ENCODE results near the gene KRTAP5-10.
"Not testable (repeated sequence)": the region's sequence is repeated elsewhere in the genome, so short reads cannot be mapped to it uniquely, and the experiment has no call there.

KRTAP5-10 gene

GRCh38 chr11:71575723-71576424, 10.5 kb downstream of the KRTAP5-10 start:
- no peak overlapping the region for H3K4me3 ChIP-seq (replicated peaks in 1 of 2; ENCODE audit: low read depth in 2 of 2, low read length in 2 of 2)
- DNase-seq (ENCODE audit: low read depth in 2 of 2): no peak
- TF ChIP-seq, protein P1, sequence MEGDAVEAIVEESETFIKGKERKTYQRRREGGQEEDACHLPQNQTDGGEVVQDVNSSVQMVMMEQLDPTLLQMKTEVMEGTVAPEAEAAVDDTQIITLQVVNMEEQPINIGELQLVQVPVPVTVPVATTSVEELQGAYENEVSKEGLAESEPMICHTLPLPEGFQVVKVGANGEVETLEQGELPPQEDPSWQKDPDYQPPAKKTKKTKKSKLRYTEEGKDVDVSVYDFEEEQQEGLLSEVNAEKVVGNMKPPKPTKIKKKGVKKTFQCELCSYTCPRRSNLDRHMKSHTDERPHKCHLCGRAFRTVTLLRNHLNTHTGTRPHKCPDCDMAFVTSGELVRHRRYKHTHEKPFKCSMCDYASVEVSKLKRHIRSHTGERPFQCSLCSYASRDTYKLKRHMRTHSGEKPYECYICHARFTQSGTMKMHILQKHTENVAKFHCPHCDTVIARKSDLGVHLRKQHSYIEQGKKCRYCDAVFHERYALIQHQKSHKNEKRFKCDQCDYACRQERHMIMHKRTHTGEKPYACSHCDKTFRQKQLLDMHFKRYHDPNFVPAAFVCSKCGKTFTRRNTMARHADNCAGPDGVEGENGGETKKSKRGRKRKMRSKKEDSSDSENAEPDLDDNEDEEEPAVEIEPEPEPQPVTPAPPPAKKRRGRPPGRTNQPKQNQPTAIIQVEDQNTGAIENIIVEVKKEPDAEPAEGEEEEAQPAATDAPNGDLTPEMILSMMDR (IDR thresholded peaks at IDR 0.05; ENCODE audit: low read depth, low read length): no peak

DNA sequence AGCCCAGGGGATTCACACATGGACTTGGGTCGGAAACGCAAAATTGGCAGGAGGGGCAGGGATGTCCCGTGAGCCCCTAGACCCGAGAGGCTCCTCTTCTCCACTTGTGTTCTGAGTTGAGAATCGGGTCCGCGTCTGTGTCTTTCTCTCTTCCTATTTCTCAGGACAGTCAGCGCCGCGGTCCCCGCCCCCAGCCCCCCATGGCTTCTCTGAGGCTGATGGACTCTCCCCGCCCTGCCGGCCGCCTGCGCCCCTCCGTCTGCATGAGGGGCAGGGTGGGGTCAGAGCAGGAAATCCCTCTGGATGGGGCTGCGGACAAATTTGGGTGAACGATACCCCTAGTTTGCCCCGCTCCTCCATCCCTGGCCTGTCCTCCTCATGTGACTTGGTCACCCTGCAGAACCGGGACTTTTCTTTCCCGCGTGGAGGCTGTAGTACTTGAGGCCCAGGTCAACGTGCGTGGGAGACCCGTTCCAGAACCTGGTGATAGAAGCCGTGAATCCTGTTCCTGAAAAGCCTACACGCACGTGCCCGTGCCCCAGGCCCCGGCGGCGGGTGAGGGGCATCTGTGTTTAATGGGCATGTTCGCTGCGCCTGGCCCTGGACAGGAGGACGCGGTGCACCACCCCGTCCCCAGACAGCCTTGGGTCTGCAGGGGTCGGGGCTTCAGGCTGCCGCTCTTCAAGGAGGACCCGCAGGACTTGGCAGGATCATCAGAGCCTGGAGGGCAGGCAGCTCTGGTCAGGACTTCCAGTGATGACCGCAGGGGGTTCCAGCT, 11.5 kb downstream of the KRTAP5-10 start:
- not testable (repeated sequence) for H3K4me3 ChIP-seq (replicated peaks in 1 of 2; ENCODE audit: low read depth in 2 of 2, low read length in 2 of 2); DNase-seq (ENCODE audit: low read depth in 2 of 2)

GRCh38 chr11:71577469-71578004, 12.2 kb downstream of the KRTAP5-10 start:
- TF ChIP-seq, protein P1 (IDR thresholded peaks at IDR 0.05; ENCODE audit: low read depth, low read length): no peak
- no peak for DNase-seq (ENCODE audit: low read depth in 2 of 2)
- no peak overlapping the region for H3K4me3 ChIP-seq (replicated peaks in 1 of 2; ENCODE audit: low read depth in 2 of 2, low read length in 2 of 2)

DNA sequence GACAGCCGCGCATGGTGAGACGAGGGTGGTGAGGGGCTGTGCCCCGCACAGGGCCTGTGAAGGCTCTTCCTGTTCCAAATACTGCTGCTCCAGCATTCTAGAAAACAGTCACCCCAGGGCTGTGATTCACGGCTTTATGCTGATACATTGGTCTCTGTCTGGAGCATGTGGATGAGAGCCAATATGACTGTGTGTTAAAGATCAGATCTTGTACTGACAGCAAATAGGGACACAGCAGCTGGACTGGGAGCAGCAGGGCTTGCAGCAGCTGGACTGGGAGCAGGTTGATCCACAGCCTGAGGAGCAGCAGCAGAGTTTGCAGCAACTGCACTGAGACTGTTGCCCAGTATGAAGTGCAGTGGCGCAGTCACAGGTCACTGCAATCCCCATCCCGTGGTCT, 14.2 kb downstream of the KRTAP5-10 start:
- DNase-seq (ENCODE audit: low read depth in 2 of 2); H3K4me3 ChIP-seq (replicated peaks in 1 of 2; ENCODE audit: low read depth in 2 of 2, low read length in 2 of 2): not testable (repeated sequence)

DNA sequence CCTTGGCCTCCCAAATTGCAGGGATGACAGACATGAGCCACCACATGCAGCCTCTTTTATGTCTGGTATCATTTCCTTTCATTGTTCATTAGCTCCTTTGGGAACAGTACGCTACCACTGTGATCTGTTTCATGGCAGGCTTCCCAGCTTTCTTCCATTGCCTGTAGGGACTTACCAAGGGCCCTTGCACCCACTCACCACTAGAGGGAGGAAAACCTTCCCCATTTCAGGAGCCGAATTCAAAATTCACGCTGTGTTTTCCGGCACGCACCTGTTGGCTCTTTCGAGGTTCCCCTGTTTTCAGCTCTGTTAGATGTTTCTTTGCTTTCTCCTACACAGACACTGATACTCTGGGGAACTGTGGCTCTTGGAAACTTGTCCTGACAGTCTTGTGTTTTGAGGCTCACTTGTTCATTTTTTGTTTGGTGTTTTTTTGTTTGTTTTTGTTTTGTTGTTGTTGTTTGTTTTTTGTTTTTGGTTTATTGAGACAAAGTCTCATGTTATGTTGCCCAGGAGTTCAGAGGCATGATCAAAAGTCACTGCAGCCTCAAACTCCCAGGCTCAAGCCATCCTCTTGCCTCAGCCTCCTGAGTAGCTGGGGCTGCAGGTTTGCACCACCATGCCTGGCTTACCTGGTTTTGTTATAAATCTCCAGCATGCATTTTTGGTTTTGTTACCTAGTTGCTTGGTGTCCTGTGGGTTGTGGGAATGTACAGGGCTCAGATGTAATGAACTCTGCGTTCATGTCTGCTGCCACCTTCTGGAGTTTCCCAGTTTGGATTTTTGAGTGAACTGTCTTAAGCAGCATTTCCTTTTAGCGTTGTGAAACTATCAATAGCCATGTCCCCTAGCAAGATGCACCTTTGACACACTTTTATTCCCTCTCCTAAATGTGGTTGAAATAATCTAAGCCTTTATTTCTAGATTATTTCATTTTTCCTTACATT, 15.0 kb downstream of the KRTAP5-10 start:
- TF ChIP-seq, protein P1 (IDR thresholded peaks at IDR 0.05; ENCODE audit: low read depth, low read length): peak; percentile 89
- DNase-seq (ENCODE audit: low read depth in 2 of 2): peak; percentile 88 to 92
- no peak overlapping the region for H3K4me3 ChIP-seq (replicated peaks in 1 of 2; ENCODE audit: low read depth in 2 of 2, low read length in 2 of 2)

GRCh38 chr11:71581826-71582225, 16.5 kb downstream of the KRTAP5-10 start:
- TF ChIP-seq, protein P1 (IDR thresholded peaks at IDR 0.05; ENCODE audit: low read depth, low read length): no peak
- no peak overlapping the region for H3K4me3 ChIP-seq (replicated peaks in 1 of 2; ENCODE audit: low read depth in 2 of 2, low read length in 2 of 2)
- no peak for DNase-seq (ENCODE audit: low read depth in 2 of 2)

- DNase-seq (ENCODE audit: low read depth in 2 of 2): no peak
- H3K4me3 ChIP-seq (replicated peaks in 1 of 2; ENCODE audit: low read depth in 2 of 2, low read length in 2 of 2): no peak within 1 kb of the TSS
These were observed 17.0 kb downstream of the KRTAP5-10 start, which contains the start of gene KRTAP5-11 for GRCh38 chr11:71582309-71582895. Gene KRTAP5-11 (minus strand): TSS chr11:71582875. CDS start chr11:71582837, 38 bp downstream.

DNA sequence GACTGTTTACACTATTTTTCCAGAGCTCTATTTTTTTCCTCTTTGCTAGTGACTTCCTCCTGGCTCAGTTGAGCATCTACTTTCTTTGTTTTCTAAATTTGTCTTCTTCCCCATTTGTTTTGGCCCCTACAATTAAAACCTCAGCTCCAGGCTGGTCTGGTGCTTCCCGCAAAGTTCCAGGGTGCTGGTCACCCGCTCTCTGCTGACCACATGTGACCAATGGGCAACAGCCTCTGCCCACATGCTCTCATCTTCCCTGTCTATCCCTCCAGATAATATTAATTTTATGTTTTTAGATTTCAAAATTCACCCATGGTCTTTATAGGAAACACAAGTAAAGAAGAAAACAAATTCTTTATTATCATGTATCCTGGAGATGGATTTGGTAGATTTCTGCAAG, 17.6 kb downstream of the KRTAP5-10 start:
- not testable (repeated sequence) for DNase-seq (ENCODE audit: low read depth in 2 of 2); H3K4me3 ChIP-seq (replicated peaks in 1 of 2; ENCODE audit: low read depth in 2 of 2, low read length in 2 of 2)

More at GRCh38 chr11:71582309-71582895, 17.0 kb downstream of the KRTAP5-10 start, which contains the start of gene KRTAP5-11:
- TF ChIP-seq, protein P1 (IDR thresholded peaks at IDR 0.05; ENCODE audit: low read depth, low read length): no peak

DNA sequence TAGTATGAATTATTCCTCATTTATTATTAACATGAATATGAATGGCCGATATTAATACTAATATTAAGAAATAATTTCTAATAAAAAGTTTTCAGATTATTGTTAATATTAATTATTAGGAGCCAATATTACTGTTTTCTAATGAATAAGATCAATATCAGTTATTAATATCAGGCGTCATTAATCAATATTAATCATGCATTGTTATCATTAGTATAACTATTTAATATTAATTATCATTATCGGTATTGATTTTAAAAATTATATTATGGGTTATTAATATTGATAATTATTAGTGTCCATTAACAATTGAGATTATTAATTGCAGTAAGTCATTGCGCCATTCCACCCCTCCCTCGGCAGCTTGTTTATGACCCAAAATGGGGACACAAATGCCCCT, 20.3 kb downstream of the KRTAP5-10 start:
- not testable (repeated sequence) for H3K4me3 ChIP-seq (replicated peaks in 1 of 2; ENCODE audit: low read depth in 2 of 2, low read length in 2 of 2); DNase-seq (ENCODE audit: low read depth in 2 of 2)

DNA sequence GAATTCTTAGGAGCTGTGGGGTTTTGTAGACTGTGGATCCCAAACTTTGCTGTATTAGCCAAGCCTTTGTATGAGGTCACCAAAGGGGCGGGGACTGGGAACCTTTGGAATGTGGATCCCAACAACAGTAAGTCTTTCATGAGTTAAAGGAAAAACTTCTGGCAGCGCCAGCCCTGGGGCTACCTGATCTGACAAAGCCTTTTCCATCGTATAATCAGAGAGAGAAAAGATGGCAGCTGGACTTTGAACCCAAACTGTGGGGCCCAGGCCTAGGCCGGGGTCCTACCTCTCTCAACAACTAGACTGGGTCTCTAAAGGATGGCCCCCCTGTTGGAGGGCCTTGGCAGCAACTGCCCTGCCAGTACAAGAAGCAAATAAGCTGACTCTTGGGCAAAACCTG, 23.0 kb downstream of the KRTAP5-10 start:
- not testable (repeated sequence) for H3K4me3 ChIP-seq (replicated peaks in 1 of 2; ENCODE audit: low read depth in 2 of 2, low read length in 2 of 2); DNase-seq (ENCODE audit: low read depth in 2 of 2)

All from cardiac fibroblast (primary cell).